ENCODE measurements around the gene SMIM38.

The SMIM38 gene

GRCh38 chr11:69159150-69159852 is 3.6 kb downstream of the SMIM38 start:
- Mint-ChIP-seq H3K4me1 (no peaks in the 10 kb centered on the region), H3K36me3 (ENCODE audit: insufficient read depth) (peaks cover 2% of the 10 kb centered on the region), H3K27ac (ENCODE audit: low read depth) (no peak overlapping the region), H3K9me3 (peaks cover 6% of the 10 kb centered on the region), H3K4me3 (no peak overlapping the region), H3K27me3 (peaks cover 32% of the 10 kb centered on the region)
- no peak for ATAC-seq (replicated peaks; ENCODE audit: extremely low read depth, poor library complexity, severe bottlenecking)
- no peak for DNase-seq (ENCODE audit: low spot score in 2 of 2)

GRCh38 chr11:69160296-69161116 is 4.8 kb downstream of the SMIM38 start:
- DNase-seq (ENCODE audit: low spot score in 2 of 2) (no peak), ATAC-seq (replicated peaks; ENCODE audit: extremely low read depth, poor library complexity, severe bottlenecking) (no peak)
- Mint-ChIP-seq H3K27me3 (peaks cover 36% of the 10 kb centered on the region), H3K9me3 (peaks cover 6% of the 10 kb centered on the region), H3K36me3 (ENCODE audit: insufficient read depth) (peaks cover 2% of the 10 kb centered on the region), H3K4me3 (no peak overlapping the region), H3K4me1 (no peaks in the 10 kb centered on the region), H3K27ac (ENCODE audit: low read depth) (no peak overlapping the region)

DNA sequence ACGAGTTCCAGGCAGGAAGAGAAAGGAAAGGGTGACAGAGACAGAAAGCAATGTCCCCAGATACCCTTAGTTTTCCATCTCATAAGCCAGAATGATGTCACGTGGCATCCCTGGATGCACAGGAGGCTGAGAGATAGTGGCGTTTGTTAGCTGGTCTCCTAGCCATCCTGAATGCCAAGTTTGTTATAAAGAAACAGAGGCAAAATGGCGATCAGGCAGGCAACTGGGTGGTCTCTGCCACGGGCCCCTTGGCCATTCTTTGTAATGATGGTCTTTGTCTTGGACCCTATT is 5.3 kb downstream of the SMIM38 start:
- Mint-ChIP-seq H3K9me3 (peaks cover 6% of the 10 kb centered on the region), H3K27me3 (peaks cover 35% of the 10 kb centered on the region), H3K36me3 (ENCODE audit: insufficient read depth) (peaks cover 2% of the 10 kb centered on the region), H3K4me3 (no peak overlapping the region), H3K27ac (ENCODE audit: low read depth) (no peak overlapping the region), H3K4me1 (no peaks in the 10 kb centered on the region)
- no peak for DNase-seq (ENCODE audit: low spot score in 2 of 2)
- ATAC-seq (replicated peaks; ENCODE audit: extremely low read depth, poor library complexity, severe bottlenecking), result no peak

- Mint-ChIP-seq H3K27me3 (peaks cover 36% of the 10 kb centered on the region), H3K36me3 (ENCODE audit: insufficient read depth) (peaks cover 2% of the 10 kb centered on the region), H3K4me3 (no peak overlapping the region), H3K4me1 (no peaks in the 10 kb centered on the region), H3K27ac (ENCODE audit: low read depth) (no peak overlapping the region), H3K9me3 (peaks cover 6% of the 10 kb centered on the region)
- ATAC-seq (replicated peaks; ENCODE audit: extremely low read depth, poor library complexity, severe bottlenecking) (no peak), DNase-seq (ENCODE audit: low spot score in 2 of 2) (no peak)
Observed at GRCh38 chr11:69162505-69162904, 6.8 kb downstream of the SMIM38 start.

DNA sequence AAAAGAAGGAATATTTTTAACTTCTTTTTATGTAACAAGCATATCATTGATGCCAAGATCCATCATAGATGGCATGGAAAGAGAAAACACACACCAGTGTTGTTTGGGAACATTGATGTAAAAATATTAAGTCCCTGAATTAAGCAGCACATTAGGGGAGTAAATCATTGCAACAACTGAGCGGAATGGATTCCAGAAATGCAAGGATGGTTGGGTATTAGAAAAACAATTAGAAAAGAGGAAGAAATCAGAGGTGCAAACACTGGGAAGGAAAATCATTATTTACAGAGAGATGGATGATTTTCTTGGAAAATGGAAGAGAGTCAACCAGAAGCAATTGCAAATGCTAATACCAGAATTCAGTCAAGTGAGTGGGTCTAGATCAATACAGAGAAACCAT is 8.1 kb downstream of the SMIM38 start:
- ATAC-seq (replicated peaks; ENCODE audit: extremely low read depth, poor library complexity, severe bottlenecking), result no peak
- Mint-ChIP-seq H3K9me3 (peaks cover 6% of the 10 kb centered on the region), H3K4me3 (no peak overlapping the region), H3K36me3 (ENCODE audit: insufficient read depth) (no peaks in the 10 kb centered on the region), H3K4me1 (no peaks in the 10 kb centered on the region), H3K27ac (ENCODE audit: low read depth) (no peak overlapping the region), H3K27me3 (peaks cover 47% of the 10 kb centered on the region)
- DNase-seq (ENCODE audit: low spot score in 2 of 2), result no peak

DNA sequence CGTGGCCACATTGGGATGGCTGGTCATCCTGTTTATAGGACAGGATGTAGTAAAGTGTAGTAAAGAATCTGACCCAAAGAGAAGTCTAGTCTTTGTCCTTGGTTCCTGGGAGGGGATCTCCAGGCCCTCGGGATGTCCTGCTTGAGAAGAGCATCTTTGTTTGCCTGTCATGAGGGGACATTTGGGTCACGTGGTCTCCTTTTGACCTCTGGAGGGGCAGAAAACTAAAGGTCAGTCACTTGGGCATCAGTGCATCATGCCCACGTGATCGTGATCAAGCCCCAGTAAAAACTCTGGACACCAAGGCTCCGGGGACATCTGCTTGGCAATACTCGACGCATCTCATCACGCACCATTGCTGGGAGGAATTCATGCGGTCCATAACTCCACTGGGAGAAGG is 9.1 kb downstream of the SMIM38 start:
- ATAC-seq (replicated peaks; ENCODE audit: extremely low read depth, poor library complexity, severe bottlenecking), result no peak
- no peak overlapping the region for H3K27ac Mint-ChIP-seq (ENCODE audit: low read depth)
- H3K9me3 Mint-ChIP-seq, result peaks cover 6% of the 10 kb centered on the region
- no peaks in the 10 kb centered on the region for H3K36me3 Mint-ChIP-seq (ENCODE audit: insufficient read depth)
- H3K4me1 Mint-ChIP-seq, result no peaks in the 10 kb centered on the region
- no peak overlapping the region for H3K4me3 Mint-ChIP-seq
- no peak for DNase-seq (ENCODE audit: low spot score in 2 of 2)
- peaks cover 54% of the 10 kb centered on the region for H3K27me3 Mint-ChIP-seq

DNA sequence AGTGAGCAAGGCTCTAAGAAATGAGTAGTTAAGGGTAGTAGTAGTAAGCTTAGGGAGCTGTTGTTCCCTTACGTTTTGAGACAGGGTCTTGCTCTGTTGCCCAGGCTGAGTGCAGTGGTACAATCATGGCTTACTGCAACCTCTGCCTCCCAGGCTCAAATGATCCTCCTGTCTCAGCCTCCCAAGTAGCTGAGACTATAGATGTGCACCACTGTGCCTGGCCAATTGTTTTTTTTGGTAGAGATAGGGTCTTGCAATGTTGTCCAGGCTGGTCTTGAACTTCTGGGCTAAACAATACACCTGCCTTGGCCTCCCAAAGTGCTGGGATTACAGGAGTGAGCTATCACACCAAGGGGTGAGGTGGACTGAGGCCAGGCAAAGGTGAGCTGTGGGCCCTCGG is 10.0 kb downstream of the SMIM38 start:
- DNase-seq (ENCODE audit: low spot score in 2 of 2) (no peak), ATAC-seq (replicated peaks; ENCODE audit: extremely low read depth, poor library complexity, severe bottlenecking) (no peak)
- Mint-ChIP-seq H3K4me1 (no peaks in the 10 kb centered on the region), H3K27me3 (peaks cover 54% of the 10 kb centered on the region), H3K9me3 (peaks cover 6% of the 10 kb centered on the region), H3K4me3 (no peak overlapping the region), H3K27ac (ENCODE audit: low read depth) (no peak overlapping the region), H3K36me3 (ENCODE audit: insufficient read depth) (no peaks in the 10 kb centered on the region)

DNA sequence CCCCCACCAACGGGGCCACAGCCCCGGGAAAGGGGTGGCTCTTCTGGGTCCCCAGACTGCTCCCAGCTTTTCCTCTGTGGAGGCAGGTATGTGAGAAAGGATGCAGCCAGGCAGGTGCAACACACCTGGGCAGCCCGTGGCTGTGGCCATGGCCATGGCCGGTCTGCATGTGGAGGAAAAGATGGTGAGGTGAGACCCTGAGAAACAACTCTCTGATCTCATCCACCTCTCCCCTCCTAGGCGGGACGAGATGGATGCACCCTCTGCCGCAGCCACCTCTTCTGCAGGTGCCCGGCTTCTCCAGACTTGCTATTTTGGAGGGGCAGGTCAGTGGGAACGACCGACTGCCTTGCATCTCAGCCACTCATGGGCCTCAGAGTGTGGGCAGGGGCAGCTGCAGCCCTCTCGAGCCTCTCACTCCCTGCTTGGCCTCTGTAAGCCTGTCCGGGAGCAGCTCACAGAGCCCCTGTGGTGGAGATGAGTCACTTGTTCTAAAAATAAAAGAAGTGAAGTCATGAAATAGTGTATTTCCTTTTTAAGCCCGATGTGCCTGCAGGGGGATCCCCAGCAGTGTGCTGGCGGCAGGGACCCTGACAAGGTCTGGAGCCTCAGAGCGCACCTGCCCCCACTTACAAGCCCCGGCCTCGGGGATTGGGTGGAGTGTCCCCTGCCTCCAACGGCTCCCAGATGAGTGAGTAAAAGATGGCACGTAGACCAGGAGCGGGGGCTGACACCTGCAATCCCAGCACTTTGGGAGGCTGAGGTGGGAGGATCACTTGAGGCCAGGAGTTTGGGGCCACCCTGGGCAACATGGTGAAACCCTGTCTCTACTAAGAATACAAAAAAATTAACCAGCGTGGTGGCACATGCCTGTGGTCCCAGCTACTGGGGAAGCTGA is 10.7 kb downstream of the SMIM38 start:
- Mint-ChIP-seq H3K4me1 (no peaks in the 10 kb centered on the region), H3K27ac (ENCODE audit: low read depth) (no peak overlapping the region), H3K9me3 (peaks cover 6% of the 10 kb centered on the region), H3K27me3 (peaks cover 54% of the 10 kb centered on the region), H3K36me3 (ENCODE audit: insufficient read depth) (no peaks in the 10 kb centered on the region), H3K4me3 (no peak overlapping the region)
- DNase-seq (ENCODE audit: low spot score in 2 of 2) (no peak), ATAC-seq (replicated peaks; ENCODE audit: extremely low read depth, poor library complexity, severe bottlenecking) (no peak)

GRCh38 chr11:69167130-69167915 is 11.6 kb downstream of the SMIM38 start:
- Mint-ChIP-seq H3K9me3 (peaks cover 6% of the 10 kb centered on the region), H3K27me3 (peaks cover 54% of the 10 kb centered on the region), H3K4me1 (no peaks in the 10 kb centered on the region), H3K4me3 (no peak overlapping the region), H3K36me3 (ENCODE audit: insufficient read depth) (no peaks in the 10 kb centered on the region), H3K27ac (ENCODE audit: low read depth) (no peak overlapping the region)
- DNase-seq (ENCODE audit: low spot score in 2 of 2) (no peak), ATAC-seq (replicated peaks; ENCODE audit: extremely low read depth, poor library complexity, severe bottlenecking) (no peak)

- H3K27me3 Mint-ChIP-seq, result peaks cover 48% of the 10 kb centered on the region
- no peaks in the 10 kb centered on the region for H3K36me3 Mint-ChIP-seq (ENCODE audit: insufficient read depth)
- no peak overlapping the region for H3K27ac Mint-ChIP-seq (ENCODE audit: low read depth)
- peaks cover 6% of the 10 kb centered on the region for H3K9me3 Mint-ChIP-seq
- no peak for DNase-seq (ENCODE audit: low spot score in 2 of 2)
- no peak overlapping the region for H3K4me3 Mint-ChIP-seq
- no peaks in the 10 kb centered on the region for H3K4me1 Mint-ChIP-seq
- no peak for ATAC-seq (replicated peaks; ENCODE audit: extremely low read depth, poor library complexity, severe bottlenecking)
Observed at GRCh38 chr11:69167916-69168691, 12.4 kb downstream of the SMIM38 start.

- Mint-ChIP-seq H3K9me3 (no peaks in the 10 kb centered on the region), H3K27me3 (peaks cover 34% of the 10 kb centered on the region), H3K4me1 (no peaks in the 10 kb centered on the region), H3K27ac (ENCODE audit: low read depth) (no peak overlapping the region), H3K36me3 (ENCODE audit: insufficient read depth) (no peaks in the 10 kb centered on the region), H3K4me3 (no peak overlapping the region)
- ATAC-seq (replicated peaks; ENCODE audit: extremely low read depth, poor library complexity, severe bottlenecking), result no peak
- DNase-seq (ENCODE audit: low spot score in 2 of 2), result no peak
Observed at GRCh38 chr11:69169479-69169878, 13.7 kb downstream of the SMIM38 start.

Measured in central memory CD8-positive, alpha-beta T cell (primary cell).